Prostate gland (tissue), 2 donors: ENCODE results near the gene RPL15. TPM values are rescaled to one million over a fixed set of nuclear protein-coding genes. Genes with fewer than 3 reads are reported as not detected.

ENCODE experiments used
- DNase-seq: peaks from one replicate; pipeline ENCODE4 v3.0.0-alpha.2; 2019; ENCODE audit warnings: low spot score
- H3K27ac ChIP-seq, 2 donors: fragments of 200-600 bp; sonication (generic); 2 replicates each; pipeline ENCODE4 v1.5.1; 2017 to 2019
- H3K27me3 ChIP-seq: fragments of 200-600 bp; sonication (generic); replicated peaks from 2 replicates; pipeline ENCODE4 v1.5.1; 2019; ENCODE audit not compliant: insufficient read depth
- H3K36me3 ChIP-seq, 2 donors: fragments of 200-600 bp; sonication (generic); 1 replicate in 1 of 2; 2 replicates in 1 of 2; pipeline versions ENCODE4 v1.5.1 to v1.8.1; 2017 to 2019
- H3K4me1 ChIP-seq: fragments of 200-600 bp; sonication (generic); replicated peaks from 2 replicates; pipeline ENCODE4 v1.5.1; 2019
- H3K4me3 ChIP-seq, 2 donors: fragments of 200-600 bp; sonication (generic); 2 replicates each; pipeline ENCODE4 v1.5.1; 2017 to 2019
- H3K9me3 ChIP-seq: fragments of 200-600 bp; sonication (generic); 2 replicates; pipeline ENCODE4 v1.5.1; 2017
- CTCF ChIP-seq, 4 experiments: fragments of 200-600 bp in 2 of 4; fragments of 450-650 bp in 2 of 4; sonication (generic) in 2 of 4; IDR thresholded peaks; 1 replicate in 3 of 4; 2 replicates in 1 of 4; pipeline ENCODE4 v1.5.1; 2016 to 2019; ENCODE audit warnings: antibody characterized with exemption in 4 of 4, mild to moderate bottlenecking in 2 of 4, moderate library complexity in 2 of 4
- POLR2A ChIP-seq: fragments of 450-650 bp; IDR thresholded peaks from one replicate; pipeline ENCODE4 v1.6.1; 2016; ENCODE audit warnings: antibody characterized with exemption, mild to moderate bottlenecking
- POLR2AphosphoS5 ChIP-seq: sonication (generic); formaldehyde crosslinking; IDR thresholded peaks from one replicate; pipeline ENCODE4 v1.6.1; 2017; ENCODE audit warnings: antibody characterized with exemption
- WGBS: methylation state at CpG from one replicate; pipeline ENCODE4 v1.1.5; 2018; 5-methylcytosine and 5-hydroxymethylcytosine counted together
- intact Hi-C: fragments of 100-400 bp; cut with DNase I; formaldehyde crosslinking; loops from one replicate; pipeline ENCODE4 v1.14.2; 2022
- total RNA-seq, 2 donors: library from RNA; depleted of rRNA; stranded (reverse); fragments of >200 nt; gene quantifications; one replicate each; pipeline ENCODE4 v1.1.0, GENCODE V29; 2016

RPL15 gene
- total RNA-seq, 2 donors from 2014 or later, result 2,124 to 2,276 TPM

GRCh38 chr3:23944007-23944783 is 27.3 kb downstream of the RPL15 start:
- TF ChIP-seq CTCF (IDR thresholded peaks at IDR 0.05) (no peak), POLR2AphosphoS5 (no peak), POLR2A (no peak)
- no peaks in the 10 kb centered on the region for H3K9me3 ChIP-seq
- peak overlapping the region; percentile 96 to 99 for H3K27ac ChIP-seq
- no peaks in the 10 kb centered on the region for H3K36me3 ChIP-seq
- peaks cover 8% of the 10 kb centered on the region for H3K4me1 ChIP-seq
- WGBS, result 11% methylated on average over 13 of the region's 13 CpGs
- intact Hi-C loops, result no loop called here
- DNase-seq, result no peak
- no peaks in the 10 kb centered on the region for H3K27me3 ChIP-seq
- H3K4me3 ChIP-seq, result peak overlapping the region; percentile 72 to 82

- H3K27ac ChIP-seq, result peak within 1 kb of the TSS; percentile 96 to 99
- H3K36me3 ChIP-seq, result no peaks in the 10 kb centered on the region
- DNase-seq, result peak; percentile 83
- peak; percentile 89 for TF ChIP-seq POLR2A
- TF ChIP-seq POLR2AphosphoS5, result no peak
- TF ChIP-seq CTCF (IDR thresholded peaks at IDR 0.05), result peak in 1 of 4 experiments; percentile 14
- H3K27me3 ChIP-seq, result no peaks in the 10 kb centered on the region
- WGBS, result under 1% methylated on average over 65 of the region's 88 CpGs
- H3K9me3 ChIP-seq, result no peaks in the 10 kb centered on the region
- peak within 1 kb of the TSS; percentile 72 to 82 for H3K4me3 ChIP-seq
- H3K4me1 ChIP-seq, result peaks cover 8% of the 10 kb centered on the region
- intact Hi-C loops, result no loop called here
These were observed 28.1 kb downstream of the RPL15 start, which contains the start of gene NR1D2 for GRCh38 chr3:23944861-23945662. NR1D2 (plus strand) TSS chr3:23945286; CDS start chr3:23945579, 293 bp downstream.

- H3K27ac ChIP-seq, result peak overlapping the region; percentile 96 to 99
- no peaks in the 10 kb centered on the region for H3K9me3 ChIP-seq
- WGBS, result 2% methylated on average over 10 of the region's 39 CpGs
- no peak for DNase-seq
- no peaks in the 10 kb centered on the region for H3K36me3 ChIP-seq
- no peak for TF ChIP-seq CTCF (IDR thresholded peaks at IDR 0.05)
- H3K4me1 ChIP-seq, result peaks cover 8% of the 10 kb centered on the region
- H3K4me3 ChIP-seq, result peak overlapping the region; percentile 72 to 82
- no peaks in the 10 kb centered on the region for H3K27me3 ChIP-seq
- intact Hi-C loops, result no loop called here
These were observed 28.7 kb downstream of the RPL15 start for GRCh38 chr3:23945663-23945912.

- intact Hi-C loops, result no loop called here
- Histone ChIP-seq H3K36me3 (no peaks in the 10 kb centered on the region), H3K27me3 (no peaks in the 10 kb centered on the region), H3K27ac (peak overlapping the region; percentile 89 to 99), H3K9me3 (no peaks in the 10 kb centered on the region), H3K4me3 (peak overlapping the region; percentile 72 to 82), H3K4me1 (peaks cover 8% of the 10 kb centered on the region)
- peak in 1 of 4 experiments; percentile 37 for TF ChIP-seq CTCF (IDR thresholded peaks at IDR 0.05)
- TF ChIP-seq POLR2AphosphoS5, result peak; percentile 52
- peak; percentile 73 for TF ChIP-seq POLR2A
- DNase-seq, result peak; percentile 98
- under 1% methylated on average over 56 of the region's 87 CpGs for WGBS
These were observed 29.2 kb downstream of the RPL15 start for GRCh38 chr3:23945913-23946687.
